K562 (cell line): ENCODE measurements around the gene TANC1.

Experiments used
- EP300 ChIP-seq: IDR thresholded peaks from 2 replicates; pipeline ENCODE4 v1.6.1; 2012; ENCODE audit warnings: low read length, improper control_type of control experiment
- FOXM1 ChIP-seq, 2 experiments: fragments of 450-650 bp in 1 of 2; sonication (generic) in 1 of 2; formaldehyde crosslinking in 1 of 2; IDR thresholded peaks; 2 replicates each; pipeline versions ENCODE4 v1.6.1 to v1.9.0; 2017 to 2022; ENCODE audit warnings: low read depth in 2 of 2, mild to moderate bottlenecking in 2 of 2, missing genetic modification reagents in 1 of 2, moderate library complexity in 1 of 2
- KLF1 ChIP-seq: fragments of 450-650 bp; IDR thresholded peaks from 2 replicates; pipeline ENCODE4 v1.6.1; 2016; ENCODE audit warnings: missing genetic modification characterization, missing compliant biosample characterization
- ZNF165 ChIP-seq: fragments of 250-450 bp; sonication (Bioruptor Pico); IDR thresholded peaks from 2 replicates; pipeline ENCODE4 v1.4.0; 2020; ENCODE audit warnings: borderline replicate concordance
- TF ChIP-seq, protein P1 (sequence below), 3 experiments: IDR thresholded peaks in 2 of 3; conservative IDR thresholded peaks in 1 of 3; 2 replicates each; pipeline ENCODE4 v1.5.1; 2011 to 2012; ENCODE audit warnings: low read length in 3 of 3, mild to moderate bottlenecking in 3 of 3, control low read depth in 2 of 3, improper control_type of control experiment in 1 of 3, inconsistent platforms in 1 of 3, low read depth in 1 of 3, mixed read lengths in 1 of 3, moderate library complexity in 1 of 3; ENCODE audit not compliant: insufficient read depth in 2 of 3
- TF ChIP-seq, protein P2 (sequence below): sonication (generic); formaldehyde crosslinking; IDR thresholded peaks from 2 replicates; pipeline ENCODE4 v1.8.1; 2022; ENCODE audit warnings: missing genetic modification reagents

DNA sequence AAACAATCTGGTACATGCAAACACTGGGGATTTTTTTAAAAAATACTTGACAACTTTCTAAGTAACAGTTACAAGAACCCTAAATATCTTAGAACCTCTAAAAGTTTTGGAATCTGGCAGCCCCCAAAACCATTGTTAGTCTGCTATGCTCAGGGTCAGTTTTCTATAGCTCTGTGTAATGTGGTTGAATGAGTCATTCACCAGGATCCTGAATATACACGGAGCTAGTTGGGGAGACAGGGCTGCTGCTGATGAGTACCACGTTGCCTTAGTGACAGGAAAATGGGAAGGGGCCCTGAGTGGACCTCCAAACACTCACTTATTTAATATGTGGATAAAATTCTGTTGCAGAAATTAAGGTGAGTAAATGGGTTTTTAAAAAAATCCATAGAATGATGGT is 36.9 kb upstream of the TANC1 start:
- TF ChIP-seq KLF1, result no peak
- no peak for TF ChIP-seq ZNF165
- TF ChIP-seq, protein P1, sequence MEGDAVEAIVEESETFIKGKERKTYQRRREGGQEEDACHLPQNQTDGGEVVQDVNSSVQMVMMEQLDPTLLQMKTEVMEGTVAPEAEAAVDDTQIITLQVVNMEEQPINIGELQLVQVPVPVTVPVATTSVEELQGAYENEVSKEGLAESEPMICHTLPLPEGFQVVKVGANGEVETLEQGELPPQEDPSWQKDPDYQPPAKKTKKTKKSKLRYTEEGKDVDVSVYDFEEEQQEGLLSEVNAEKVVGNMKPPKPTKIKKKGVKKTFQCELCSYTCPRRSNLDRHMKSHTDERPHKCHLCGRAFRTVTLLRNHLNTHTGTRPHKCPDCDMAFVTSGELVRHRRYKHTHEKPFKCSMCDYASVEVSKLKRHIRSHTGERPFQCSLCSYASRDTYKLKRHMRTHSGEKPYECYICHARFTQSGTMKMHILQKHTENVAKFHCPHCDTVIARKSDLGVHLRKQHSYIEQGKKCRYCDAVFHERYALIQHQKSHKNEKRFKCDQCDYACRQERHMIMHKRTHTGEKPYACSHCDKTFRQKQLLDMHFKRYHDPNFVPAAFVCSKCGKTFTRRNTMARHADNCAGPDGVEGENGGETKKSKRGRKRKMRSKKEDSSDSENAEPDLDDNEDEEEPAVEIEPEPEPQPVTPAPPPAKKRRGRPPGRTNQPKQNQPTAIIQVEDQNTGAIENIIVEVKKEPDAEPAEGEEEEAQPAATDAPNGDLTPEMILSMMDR (IDR thresholded peaks at IDR 0.05 in 2 of 3, conservative IDR thresholded peaks at IDR 0.05 in 1 of 3; ENCODE audit: insufficient read depth in 2 of 3, low read depth in 1 of 3, low read length in 3 of 3), result no peak
- TF ChIP-seq, protein P2, sequence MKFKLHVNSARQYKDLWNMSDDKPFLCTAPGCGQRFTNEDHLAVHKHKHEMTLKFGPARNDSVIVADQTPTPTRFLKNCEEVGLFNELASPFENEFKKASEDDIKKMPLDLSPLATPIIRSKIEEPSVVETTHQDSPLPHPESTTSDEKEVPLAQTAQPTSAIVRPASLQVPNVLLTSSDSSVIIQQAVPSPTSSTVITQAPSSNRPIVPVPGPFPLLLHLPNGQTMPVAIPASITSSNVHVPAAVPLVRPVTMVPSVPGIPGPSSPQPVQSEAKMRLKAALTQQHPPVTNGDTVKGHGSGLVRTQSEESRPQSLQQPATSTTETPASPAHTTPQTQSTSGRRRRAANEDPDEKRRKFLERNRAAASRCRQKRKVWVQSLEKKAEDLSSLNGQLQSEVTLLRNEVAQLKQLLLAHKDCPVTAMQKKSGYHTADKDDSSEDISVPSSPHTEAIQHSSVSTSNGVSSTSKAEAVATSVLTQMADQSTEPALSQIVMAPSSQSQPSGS (CRISPR knock-in tag), result no peak
- TF ChIP-seq EP300, result no peak
- TF ChIP-seq FOXM1 (IDR thresholded peaks at IDR 0.05; ENCODE audit: low read depth), result no peak
- no peak for TF ChIP-seq FOXM1 (CRISPR knock-in tag; IDR thresholded peaks at IDR 0.05; ENCODE audit: low read depth)
